NT2/D1 (cell line): ENCODE results near the gene STAT6.

Source experiments
- DNase-seq: peaks from one replicate; pipeline ENCODE4 v3.0.0-alpha.2; 2011; ENCODE audit warnings: low read depth, low spot score
- H3K27me3 ChIP-seq: 2 replicates; pipeline ENCODE4 v1.6.0; 2011; ENCODE audit warnings: mild to moderate bottlenecking; ENCODE audit not compliant: insufficient read length, insufficient read depth
- H3K36me3 ChIP-seq: 2 replicates; pipeline ENCODE4 v1.6.1; 2011; ENCODE audit warnings: mild to moderate bottlenecking, low read length, mixed read lengths; ENCODE audit not compliant: insufficient read depth, insufficient read length
- H3K4me1 ChIP-seq: 2 replicates; pipeline ENCODE4 v1.5.1; 2011; ENCODE audit not compliant: insufficient read depth, insufficient read length
- H3K4me3 ChIP-seq: 2 replicates; pipeline ENCODE4 v1.5.1; 2011; ENCODE audit warnings: low read depth; ENCODE audit not compliant: insufficient read length
- H3K9ac ChIP-seq: 2 replicates; pipeline ENCODE4 v1.6.0; 2011; ENCODE audit warnings: low read depth; ENCODE audit not compliant: insufficient read length
- H3K9me3 ChIP-seq: 2 replicates; pipeline ENCODE4 v1.5.1; 2011; ENCODE audit warnings: mild to moderate bottlenecking, low read length; ENCODE audit not compliant: insufficient read depth
- SUZ12 ChIP-seq: IDR thresholded peaks from 2 replicates; pipeline ENCODE4 v1.6.1; 2011; ENCODE audit not compliant: insufficient read length, insufficient read depth; ENCODE audit errors: extremely low read depth
- YY1 ChIP-seq: IDR thresholded peaks from 2 replicates; pipeline ENCODE4 v1.6.1; 2011; ENCODE audit not compliant: insufficient read length, insufficient read depth
- ZNF274 ChIP-seq: IDR thresholded peaks from 2 replicates; pipeline ENCODE4 v1.6.1; 2011; ENCODE audit warnings: mild to moderate bottlenecking, low read depth, low read length

Gene STAT6

DNA sequence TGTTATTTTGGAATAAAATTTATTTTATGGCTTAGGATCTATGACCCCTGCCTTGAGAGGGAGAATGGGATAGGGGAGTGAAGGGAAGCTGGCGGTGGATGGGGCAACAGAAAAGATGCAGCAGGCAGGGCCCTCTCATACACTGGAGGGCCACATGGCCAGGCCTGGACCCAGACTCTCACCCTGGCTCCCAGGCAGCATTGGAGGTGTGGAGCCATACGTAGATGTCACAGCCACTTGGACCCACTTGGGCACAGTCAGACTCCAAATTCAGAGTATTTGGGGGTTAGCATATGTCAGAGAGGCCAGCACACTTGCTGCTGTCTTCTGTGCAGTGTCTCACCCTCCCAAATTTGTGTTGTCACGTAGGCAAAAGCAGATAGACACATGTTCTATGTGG lies 15.7 kb downstream of the STAT6 start:
- no peaks in the 10 kb centered on the region for H3K27me3 ChIP-seq
- H3K9ac ChIP-seq: peak overlapping the region; percentile 50
- H3K9me3 ChIP-seq: no peaks in the 10 kb centered on the region
- DNase-seq: no peak
- no peak for TF ChIP-seq SUZ12
- TF ChIP-seq YY1: no peak
- no peak for TF ChIP-seq ZNF274
- H3K4me1 ChIP-seq: peaks cover 33% of the 10 kb centered on the region
- H3K36me3 ChIP-seq: peaks cover 96% of the 10 kb centered on the region
- no peak overlapping the region for H3K4me3 ChIP-seq

GRCh38 chr12:57094208-57095160 lies 16.7 kb downstream of the STAT6 start:
- no peak for DNase-seq
- Histone ChIP-seq H3K36me3 (peaks cover 88% of the 10 kb centered on the region), H3K9me3 (no peaks in the 10 kb centered on the region), H3K4me3 (no peak overlapping the region), H3K9ac (peak overlapping the region; percentile 52), H3K4me1 (peaks cover 34% of the 10 kb centered on the region), H3K27me3 (no peaks in the 10 kb centered on the region)
- TF ChIP-seq ZNF274: no peak
- no peak for TF ChIP-seq YY1
- TF ChIP-seq SUZ12: no peak

- Histone ChIP-seq H3K9me3 (no peaks in the 10 kb centered on the region), H3K4me1 (peaks cover 34% of the 10 kb centered on the region), H3K36me3 (peaks cover 79% of the 10 kb centered on the region), H3K9ac (peak overlapping the region; percentile 72), H3K4me3 (no peak overlapping the region), H3K27me3 (no peaks in the 10 kb centered on the region)
- DNase-seq: no peak
- TF ChIP-seq SUZ12 (no peak), ZNF274 (no peak)
Observed at GRCh38 chr12:57093415-57094207, 17.6 kb downstream of the STAT6 start.

- no peaks in the 10 kb centered on the region for H3K9me3 ChIP-seq
- peaks cover 73% of the 10 kb centered on the region for H3K36me3 ChIP-seq
- no peak for TF ChIP-seq ZNF274
- TF ChIP-seq YY1: no peak
- H3K4me1 ChIP-seq: peaks cover 34% of the 10 kb centered on the region
- no peaks in the 10 kb centered on the region for H3K27me3 ChIP-seq
- DNase-seq: no peak
- peak overlapping the region; percentile 72 for H3K9ac ChIP-seq
- H3K4me3 ChIP-seq: peak overlapping the region; percentile 1
Observed at GRCh38 chr12:57092876-57093414, 18.2 kb downstream of the STAT6 start.

DNA sequence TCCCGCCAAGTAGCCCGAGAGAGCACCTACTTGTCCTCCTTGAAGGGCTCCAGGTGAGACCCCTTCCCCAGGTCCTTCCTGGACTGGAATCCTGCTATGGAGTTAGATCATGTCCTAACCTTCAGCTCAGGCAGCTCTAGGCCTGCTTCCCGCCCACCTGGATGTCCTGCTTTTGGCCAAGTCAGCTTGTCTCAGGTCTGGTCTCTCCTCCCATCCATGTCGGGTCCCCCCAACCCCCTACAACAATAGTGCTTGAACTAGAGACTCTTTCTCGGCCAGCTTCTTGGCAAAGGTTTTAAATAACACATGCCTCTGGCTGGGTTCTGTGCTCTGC lies 18.7 kb downstream of the STAT6 start:
- Histone ChIP-seq H3K4me3 (no peak overlapping the region), H3K9ac (peak overlapping the region; percentile 42), H3K4me1 (peaks cover 34% of the 10 kb centered on the region), H3K27me3 (no peaks in the 10 kb centered on the region), H3K36me3 (peaks cover 68% of the 10 kb centered on the region), H3K9me3 (no peaks in the 10 kb centered on the region)
- no peak for TF ChIP-seq SUZ12
- TF ChIP-seq YY1: no peak
- no peak for TF ChIP-seq ZNF274
- DNase-seq: no peak

- peaks cover 34% of the 10 kb centered on the region for H3K4me1 ChIP-seq
- no peaks in the 10 kb centered on the region for H3K27me3 ChIP-seq
- peaks cover 62% of the 10 kb centered on the region for H3K36me3 ChIP-seq
- H3K4me3 ChIP-seq: no peak overlapping the region
- peak overlapping the region; percentile 26 for H3K9ac ChIP-seq
- TF ChIP-seq SUZ12 (no peak), YY1 (no peak), ZNF274 (no peak)
- no peaks in the 10 kb centered on the region for H3K9me3 ChIP-seq
- no peak for DNase-seq
Observed at GRCh38 chr12:57091638-57092528, 19.3 kb downstream of the STAT6 start.
